Sigmoid colon (tissue), 7 donors: Measurements from ENCODE around the gene TOR2A. TPM values are rescaled to one million over a fixed set of nuclear protein-coding genes. Genes with fewer than 3 reads are reported as not detected.

Experiments used
- DNase-seq: peaks from one replicate; pipeline ENCODE4 v3.0.0-alpha.2; 2019
- H3K27ac ChIP-seq, 4 donors: fragments of 200-600 bp; sonication (generic); one replicate each; pipeline ENCODE4 v1.5.1; 2016 to 2019; ENCODE audit warnings: mild to moderate bottlenecking in 1 of 4
- H3K27me3 ChIP-seq, 3 donors: fragments of 200-600 bp; sonication (generic); one replicate each; pipeline ENCODE4 v1.5.1; 2019; ENCODE audit warnings: mild to moderate bottlenecking in 1 of 3
- H3K36me3 ChIP-seq, 4 donors: fragments of 200-600 bp; sonication (generic); one replicate each; pipeline ENCODE4 v1.5.1; 2016 to 2019
- H3K4me1 ChIP-seq, 4 donors: fragments of 200-600 bp; sonication (generic); one replicate each; pipeline ENCODE4 v1.5.1; 2017 to 2019
- H3K4me3 ChIP-seq, 4 donors: fragments of 200-600 bp; sonication (generic); one replicate each; pipeline ENCODE4 v1.5.1; 2017 to 2019; ENCODE audit warnings: mild to moderate bottlenecking in 2 of 4, moderate library complexity in 1 of 4
- H3K9me3 ChIP-seq, 4 donors: fragments of 200-600 bp in 3 of 4; sonication (generic) in 3 of 4; one replicate each; pipeline versions ENCODE4 v1.5.1 to v1.6.1; 2013 to 2019
- CTCF ChIP-seq, 4 experiments: fragments of 450-650 bp in 3 of 4; fragments of 200-600 bp in 1 of 4; IDR thresholded peaks; one replicate each; pipeline ENCODE4 v1.5.1; 2016 to 2019; ENCODE audit warnings: antibody characterized with exemption in 4 of 4, mild to moderate bottlenecking in 3 of 4, moderate library complexity in 2 of 4
- EP300 ChIP-seq, 4 donors: sonication (generic); formaldehyde crosslinking; IDR thresholded peaks; one replicate each; pipeline ENCODE4 v1.6.1; 2017; ENCODE audit warnings: antibody characterized with exemption in 4 of 4
- POLR2A ChIP-seq, 2 donors: fragments of 450-650 bp; IDR thresholded peaks; one replicate each; pipeline ENCODE4 v1.6.1; 2016; ENCODE audit warnings: antibody characterized with exemption in 2 of 2, mild to moderate bottlenecking in 2 of 2, moderate library complexity in 2 of 2
- POLR2AphosphoS5 ChIP-seq, 4 donors: sonication (generic); formaldehyde crosslinking; IDR thresholded peaks; one replicate each; pipeline ENCODE4 v1.6.1; 2017; ENCODE audit warnings: antibody characterized with exemption in 4 of 4
- WGBS, 2 donors: extraction: QIAGEN DNeasy Blood & Tissue Kit; methylation state at CpG; one replicate each; pipeline ENCODE4 v1.1.7; 2013; 5-methylcytosine and 5-hydroxymethylcytosine counted together
- intact Hi-C: fragments of 100-400 bp; cut with DNase I; formaldehyde crosslinking; loops from one replicate; pipeline ENCODE4 v1.15.1; 2023
- polyA plus RNA-seq, 3 donors: library from polyadenylated mRNA; stranded (reverse); fragments of 200-250 nt; gene quantifications; one replicate each; pipeline ENCODE4 v1.2.3, GENCODE V29; 2013
- total RNA-seq, 4 donors: library from RNA; depleted of rRNA; stranded (reverse); fragments of >200 nt; gene quantifications; one replicate each; pipeline ENCODE4 v1.1.0, GENCODE V29; 2016
- donor health status: healthy with polysubstance abuse.
- donor health status: Bipolar disorder and iron deficiency.
- donor health status: healthy.

Gene TOR2A
- total and polyA plus RNA-seq, 7 donors, result 6.1 to 26.4 (median 10.4) TPM

- no peak for TF ChIP-seq EP300 (IDR thresholded peaks at IDR 0.05)
- no peak for TF ChIP-seq POLR2A (IDR thresholded peaks at IDR 0.05)
- no peak for TF ChIP-seq POLR2AphosphoS5 (IDR thresholded peaks at IDR 0.05)
- TF ChIP-seq CTCF (IDR thresholded peaks at IDR 0.05), result no peak
- Histone ChIP-seq H3K27me3 (no peaks in the 10 kb centered on the region), H3K36me3 (no peaks in the 10 kb centered on the region), H3K27ac (peak overlapping the region; percentile 81 to 84 (median 82)), H3K4me3 (no peak overlapping the region), H3K4me1 (peaks cover 0 to 17% (median 7%) of the 10 kb centered on the region in 4 donors), H3K9me3 (no peaks in the 10 kb centered on the region)
- DNase-seq, result no peak
- intact Hi-C loops, result no loop called here
- WGBS, 2 donors, result 97 to 98% methylated on average over 2 of the region's 2 CpGs
Measured at GRCh38 chr9:127700140-127700539, 35.0 kb downstream of the TOR2A start.

DNA sequence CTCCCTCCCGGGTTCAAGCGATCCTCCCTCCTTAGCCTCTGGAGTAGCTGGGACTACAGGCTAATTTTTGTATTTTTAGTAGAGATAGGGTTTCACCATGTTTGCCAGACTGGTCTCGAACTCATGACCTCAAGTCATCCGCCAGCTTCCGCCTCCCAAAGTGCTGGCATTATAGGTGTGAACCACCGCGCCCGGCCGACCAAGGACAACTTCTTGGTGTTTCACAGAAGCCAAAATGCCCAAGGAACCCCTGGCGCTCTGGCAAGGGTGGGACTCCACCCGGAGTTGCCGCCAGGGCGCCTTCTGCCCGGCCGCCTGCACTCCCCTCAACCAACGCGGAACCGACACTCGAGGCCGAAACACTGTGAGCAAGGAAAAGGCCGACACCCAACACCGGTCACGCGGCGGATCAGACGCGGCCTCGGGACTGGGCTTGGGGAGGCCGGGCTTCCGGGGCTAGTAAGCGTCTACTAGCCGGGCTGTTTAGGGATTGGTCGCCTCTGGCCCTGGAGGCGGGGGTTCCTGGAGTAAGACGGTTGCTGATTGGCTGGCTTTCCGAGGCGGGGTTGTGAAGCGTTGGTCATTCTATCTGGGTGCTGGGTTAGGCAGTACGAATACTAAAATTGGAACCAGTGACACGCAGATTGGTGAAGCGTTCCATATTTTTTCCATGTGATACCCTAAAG lies 36.0 kb downstream of the TOR2A start:
- intact Hi-C loops, result no loop called here
- Histone ChIP-seq H3K4me3 (peak overlapping the region in 3 of 4 donors; percentile 29 to 36 (median 31)), H3K9me3 (no peaks in the 10 kb centered on the region), H3K4me1 (peaks cover 0 to 17% (median 7%) of the 10 kb centered on the region in 4 donors), H3K27ac (peak overlapping the region; percentile 81 to 84 (median 82)), H3K27me3 (no peaks in the 10 kb centered on the region), H3K36me3 (no peaks in the 10 kb centered on the region)
- DNase-seq, result peak; percentile 99
- peak in 1 of 4 donors; percentile 22 for TF ChIP-seq EP300 (IDR thresholded peaks at IDR 0.05)
- TF ChIP-seq CTCF (IDR thresholded peaks at IDR 0.05), result peak in 1 of 4 experiments; percentile 28
- peak in 1 of 2 donors; percentile 26 for TF ChIP-seq POLR2A (IDR thresholded peaks at IDR 0.05)
- TF ChIP-seq POLR2AphosphoS5 (IDR thresholded peaks at IDR 0.05), result peak; percentile 72 to 86 (median 76)
- WGBS, 2 donors, result 15 to 19% methylated on average over 41 of the region's 41 CpGs

GRCh38 chr9:127698386-127698785 lies 36.7 kb downstream of the TOR2A start:
- peak overlapping the region; percentile 81 to 84 (median 82) for H3K27ac ChIP-seq
- no peak for TF ChIP-seq EP300 (IDR thresholded peaks at IDR 0.05)
- TF ChIP-seq POLR2AphosphoS5 (IDR thresholded peaks at IDR 0.05), result no peak
- no peak for TF ChIP-seq CTCF (IDR thresholded peaks at IDR 0.05)
- no peak for TF ChIP-seq POLR2A (IDR thresholded peaks at IDR 0.05)
- H3K36me3 ChIP-seq, result peaks cover 0 to 4% (median 0%) of the 10 kb centered on the region in 4 donors
- H3K4me3 ChIP-seq, result no peak overlapping the region
- no peak for DNase-seq
- H3K9me3 ChIP-seq, result no peaks in the 10 kb centered on the region
- H3K4me1 ChIP-seq, result peaks cover 0 to 17% (median 7%) of the 10 kb centered on the region in 4 donors
- 86 to 91% methylated on average over 5 of the region's 5 CpGs for WGBS, 2 donors
- no peaks in the 10 kb centered on the region for H3K27me3 ChIP-seq
- intact Hi-C loops, result no loop called here

GRCh38 chr9:127697575-127697974 lies 37.5 kb downstream of the TOR2A start:
- DNase-seq, result no peak
- peaks cover 0 to 11% (median 0%) of the 10 kb centered on the region in 4 donors for H3K36me3 ChIP-seq
- no peak overlapping the region for H3K4me3 ChIP-seq
- intact Hi-C loops, result no loop called here
- peaks cover 0 to 17% (median 7%) of the 10 kb centered on the region in 4 donors for H3K4me1 ChIP-seq
- WGBS, 2 donors, result 85 to 90% methylated on average over 5 of the region's 5 CpGs
- H3K27ac ChIP-seq, result peak overlapping the region in 1 of 4 donors; percentile 15
- no peaks in the 10 kb centered on the region for H3K27me3 ChIP-seq
- H3K9me3 ChIP-seq, result no peaks in the 10 kb centered on the region
- TF ChIP-seq POLR2AphosphoS5 (IDR thresholded peaks at IDR 0.05), result no peak
- TF ChIP-seq CTCF (IDR thresholded peaks at IDR 0.05), result no peak
- TF ChIP-seq EP300 (IDR thresholded peaks at IDR 0.05), result no peak
- no peak for TF ChIP-seq POLR2A (IDR thresholded peaks at IDR 0.05)
